PC-3 (cell line): ENCODE results near the gene SHE. TPM values are rescaled to one million over a fixed set of nuclear protein-coding genes. Genes with fewer than 3 reads are reported as not detected.
"Not testable (repeated sequence)": the region's sequence is repeated elsewhere in the genome, so short reads cannot be mapped to it uniquely, and the experiment has no call there.

ENCODE experiments used
- ATAC-seq: fragments of 200-7000 bp; cut with Tn5 transposase; 2 replicates; pipeline ENCODE4 v1.9.1; 2020; ENCODE audit warnings: mild to moderate bottlenecking, moderate library complexity
- BruUV-seq: library from RNA; stranded (reverse); fragments of 400-500 nt; replicated peaks from 2 replicates; lab custom pipeline; 2021; lab: Mats Ljungman, UMichigan
- CTCF ChIA-PET: fragments of 300-600 bp; sonication (Branson Sonifier 250); formaldehyde crosslinking; loops from one replicate; lab custom pipeline; 2022; ENCODE audit warnings: antibody characterized with exemption; lab: Charles Lee
- POLR2A ChIA-PET: fragments of 300-600 bp; sonication (Branson Sonifier 250); formaldehyde crosslinking; loops from one replicate; lab custom pipeline; 2022; ENCODE audit warnings: antibody characterized with exemption; ENCODE audit not compliant: unreplicated experiment; lab: Charles Lee
- DNase-seq: peaks from one replicate; pipeline ENCODE4 v3.0.0-alpha.2; 2015
- H2AFZ ChIP-seq: fragments of 300-600 bp; sonication (generic); 2 replicates; pipeline ENCODE4 v1.6.0; 2016; ENCODE audit warnings: antibody characterized with exemption, low read length
- H3F3A ChIP-seq: fragments of 300-600 bp; sonication (generic); one replicate; pipeline ENCODE4 v1.6.0; 2017; ENCODE audit warnings: antibody characterized with exemption, low read length, control low read depth, mild to moderate bottlenecking; ENCODE audit not compliant: unreplicated experiment
- H3K27ac ChIP-seq: fragments of 300-600 bp; sonication (generic); 2 replicates; pipeline ENCODE4 v1.5.1; 2016; ENCODE audit warnings: mild to moderate bottlenecking, low read length
- H3K27me3 ChIP-seq: fragments of 300-600 bp; sonication (generic); 2 replicates; pipeline ENCODE4 v1.6.1; 2016; ENCODE audit warnings: low read length, mixed read lengths
- H3K36me3 ChIP-seq: fragments of 300-600 bp; sonication (generic); 2 replicates; pipeline ENCODE4 v1.6.1; 2016; ENCODE audit warnings: low read depth, mixed run types, low read length, mixed read lengths
- H3K4me1 ChIP-seq: fragments of 300-600 bp; sonication (generic); 2 replicates; pipeline ENCODE4 v1.5.1; 2016; ENCODE audit warnings: low read length; ENCODE audit not compliant: insufficient read depth
- H3K4me2 ChIP-seq: fragments of 300-600 bp; sonication (generic); 2 replicates; pipeline ENCODE4 v1.6.0; 2016; ENCODE audit warnings: low read length
- H3K4me3 ChIP-seq: fragments of 300-600 bp; sonication (generic); 2 replicates; pipeline ENCODE4 v1.5.1; 2016; ENCODE audit warnings: mild to moderate bottlenecking, low read length, mixed read lengths
- H3K79me2 ChIP-seq: fragments of 300-600 bp; sonication (generic); 2 replicates; pipeline ENCODE4 v1.6.1; 2017; ENCODE audit warnings: low read length, mixed read lengths
- H3K9ac ChIP-seq: fragments of 300-600 bp; sonication (generic); 2 replicates; pipeline ENCODE4 v1.6.0; 2016; ENCODE audit warnings: mild to moderate bottlenecking, low read length
- H3K9me2 ChIP-seq: fragments of 300-600 bp; sonication (generic); replicated peaks from 2 replicates; pipeline ENCODE4 v1.6.1; 2016; ENCODE audit warnings: mixed run types, low read length, mixed read lengths
- H3K9me3 ChIP-seq: fragments of 300-600 bp; sonication (generic); 2 replicates; pipeline ENCODE4 v1.6.1; 2016; ENCODE audit warnings: low read length, mixed read lengths
- H4K20me1 ChIP-seq: fragments of 300-600 bp; sonication (generic); 2 replicates; pipeline ENCODE4 v1.6.1; 2016; ENCODE audit warnings: low read length, mixed read lengths
- EZH2 ChIP-seq: fragments of 300-600 bp; sonication (generic); IDR thresholded peaks from one replicate; pipeline ENCODE4 v1.6.1; 2017; ENCODE audit warnings: antibody characterized with exemption, mild to moderate bottlenecking, low read length; ENCODE audit not compliant: unreplicated experiment
- EZH2phosphoT487 ChIP-seq: fragments of 300-600 bp; sonication (generic); IDR thresholded peaks from 2 replicates; pipeline ENCODE4 v1.6.1; 2018; ENCODE audit warnings: mild to moderate bottlenecking, antibody characterized with exemption, low read length, borderline replicate concordance
- intact Hi-C: fragments of 100-400 bp; cut with micrococcal nuclease; formaldehyde crosslinking; loops from 2 replicates; pipeline ENCODE4 v1.9.0; 2023
- total RNA-seq: library from RNA; depleted of rRNA; stranded (reverse); fragments of >200 nt; gene quantifications from 2 replicates; pipeline ENCODE4 v1.2.3, GENCODE V29; 2014
- TF ChIP-seq, protein P1 (sequence below): fragments of 300-600 bp; sonication (generic); conservative IDR thresholded peaks from 2 replicates; pipeline ENCODE4 v1.5.1; 2017; ENCODE audit warnings: antibody characterized with exemption, low read depth, mild to moderate bottlenecking, low read length

SHE gene
- total RNA-seq, 1 experiment from 2014 or later, result not detected

DNA sequence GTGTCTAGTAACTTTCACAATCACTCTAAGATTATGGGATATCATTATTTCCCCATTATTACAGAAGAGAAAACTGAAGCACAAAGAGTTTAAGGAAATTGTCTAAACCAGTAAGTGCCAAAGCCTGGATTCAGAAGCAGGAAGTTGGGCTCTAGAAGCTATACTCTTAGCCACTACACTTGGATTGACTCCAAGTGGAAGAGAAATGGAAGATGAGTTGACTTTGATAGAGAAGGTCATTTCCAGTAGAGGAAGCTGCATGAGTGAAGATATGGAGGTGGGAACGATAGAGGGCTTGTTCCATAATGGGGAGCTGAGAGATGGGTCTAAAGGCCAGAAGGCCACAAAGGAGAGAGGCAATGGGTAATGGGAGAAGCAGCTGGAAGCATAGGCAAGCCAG, 11.9 kb downstream of the SHE start:
- intact Hi-C loops, result no loop called here
- TF ChIP-seq EZH2phosphoT487 (no peak), EZH2 (no peak)
- TF ChIP-seq, protein P1, sequence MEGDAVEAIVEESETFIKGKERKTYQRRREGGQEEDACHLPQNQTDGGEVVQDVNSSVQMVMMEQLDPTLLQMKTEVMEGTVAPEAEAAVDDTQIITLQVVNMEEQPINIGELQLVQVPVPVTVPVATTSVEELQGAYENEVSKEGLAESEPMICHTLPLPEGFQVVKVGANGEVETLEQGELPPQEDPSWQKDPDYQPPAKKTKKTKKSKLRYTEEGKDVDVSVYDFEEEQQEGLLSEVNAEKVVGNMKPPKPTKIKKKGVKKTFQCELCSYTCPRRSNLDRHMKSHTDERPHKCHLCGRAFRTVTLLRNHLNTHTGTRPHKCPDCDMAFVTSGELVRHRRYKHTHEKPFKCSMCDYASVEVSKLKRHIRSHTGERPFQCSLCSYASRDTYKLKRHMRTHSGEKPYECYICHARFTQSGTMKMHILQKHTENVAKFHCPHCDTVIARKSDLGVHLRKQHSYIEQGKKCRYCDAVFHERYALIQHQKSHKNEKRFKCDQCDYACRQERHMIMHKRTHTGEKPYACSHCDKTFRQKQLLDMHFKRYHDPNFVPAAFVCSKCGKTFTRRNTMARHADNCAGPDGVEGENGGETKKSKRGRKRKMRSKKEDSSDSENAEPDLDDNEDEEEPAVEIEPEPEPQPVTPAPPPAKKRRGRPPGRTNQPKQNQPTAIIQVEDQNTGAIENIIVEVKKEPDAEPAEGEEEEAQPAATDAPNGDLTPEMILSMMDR, result no peak
- POLR2A ChIA-PET, result interaction anchor here (0.6 kb wide), 1 partner anchor 30 kb away, joined by 5 read pairs; no protein-coding TSS in a partner anchor

DNA sequence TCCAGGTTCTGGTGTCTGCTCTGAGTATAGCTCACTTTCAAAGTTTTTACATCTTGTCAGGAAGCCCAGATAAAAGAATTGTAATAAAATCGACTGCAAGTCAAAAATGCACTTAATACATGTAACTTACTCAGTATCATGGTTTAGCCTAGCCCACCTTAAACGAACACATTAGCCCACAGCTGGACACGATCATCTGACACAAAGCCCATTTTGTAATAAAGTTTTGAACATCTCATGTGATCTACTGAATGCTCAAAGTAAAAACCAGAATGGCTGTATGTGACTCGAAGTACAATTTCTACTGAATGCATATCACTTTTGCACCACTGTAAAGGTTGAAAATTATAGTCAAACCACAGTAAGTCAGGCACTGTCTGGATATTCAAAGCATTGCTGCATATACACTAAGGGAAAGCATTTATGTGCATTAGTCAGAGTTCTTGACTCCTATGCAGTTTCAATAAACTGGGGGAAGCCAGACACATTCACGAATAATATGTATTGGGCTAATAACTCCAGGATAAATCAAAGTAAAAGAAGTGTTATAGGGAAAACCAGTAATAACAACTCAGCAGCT, 12.4 kb downstream of the SHE start:
- Histone ChIP-seq H3K36me3 (no peaks in the 10 kb centered on the region), H4K20me1 (no peaks in the 10 kb centered on the region), H3K27ac (no peak overlapping the region), H3K4me1 (peaks cover 3% of the 10 kb centered on the region; the same call in 1 of the 2 replicates), H3K79me2 (no peaks in the 10 kb centered on the region), H3K4me3 (no peak overlapping the region), H3F3A (no peaks in the 10 kb centered on the region), H2AFZ (no peak overlapping the region), H3K9me3 (no peaks in the 10 kb centered on the region), H3K9me2 (no peaks in the 10 kb centered on the region), H3K4me2 (no peak overlapping the region), H3K27me3 (peaks cover 53% of the 10 kb centered on the region), H3K9ac (no peak overlapping the region)
- ATAC-seq (no peak), DNase-seq (no peak)
- ChIA-PET CTCF (no interaction called here), POLR2A (interaction anchor here (0.6 kb wide), 1 partner anchor 82 kb away, joined by 3 read pairs; no protein-coding TSS in a partner anchor)
- TF ChIP-seq EZH2phosphoT487, result no peak
- intact Hi-C loops, result no loop called here
- no TSS peak for BruUV-seq

More for the DNA sequence above, 11.9 kb downstream of the SHE start:
- Histone ChIP-seq H3K9me2 (no peaks in the 10 kb centered on the region), H3K4me1 (no peaks in the 10 kb centered on the region), H3F3A (no peaks in the 10 kb centered on the region), H3K27ac (no peak overlapping the region), H3K9me3 (no peaks in the 10 kb centered on the region), H3K36me3 (no peaks in the 10 kb centered on the region), H2AFZ (no peak overlapping the region), H3K4me3 (no peak overlapping the region), H3K27me3 (peaks cover 58% of the 10 kb centered on the region), H3K9ac (no peak overlapping the region), H3K4me2 (no peak overlapping the region), H3K79me2 (no peaks in the 10 kb centered on the region), H4K20me1 (no peaks in the 10 kb centered on the region)
- no peak for DNase-seq
- ATAC-seq, result no peak
- no TSS peak for BruUV-seq
- CTCF ChIA-PET, result no interaction called here

DNA sequence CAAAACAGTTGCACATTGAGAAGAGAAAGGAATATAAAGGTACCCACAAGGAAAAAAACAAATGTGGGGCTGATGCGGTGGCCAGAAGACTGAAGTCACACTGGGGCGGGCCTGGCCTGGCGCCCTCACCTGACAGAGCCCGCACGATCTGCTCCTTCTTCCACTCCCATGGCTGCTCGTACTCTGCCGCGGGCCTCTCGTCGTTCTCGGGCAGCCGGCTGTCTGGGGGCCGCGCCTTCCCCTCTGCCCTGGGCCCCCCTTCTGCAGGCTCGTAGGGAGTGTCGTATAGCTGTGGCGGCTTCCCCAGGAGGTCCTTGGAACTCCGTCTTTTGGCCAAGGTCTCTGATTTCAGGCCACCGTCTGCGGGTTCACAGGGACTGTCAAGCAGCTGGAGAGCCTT, 13.3 kb downstream of the SHE start:
- CTCF ChIA-PET, result no interaction called here
- no peak overlapping the region for H3K9ac ChIP-seq
- H3K36me3 ChIP-seq, result no peaks in the 10 kb centered on the region
- no peaks in the 10 kb centered on the region for H3K79me2 ChIP-seq
- TF ChIP-seq EZH2phosphoT487 (no peak), EZH2 (no peak)
- TF ChIP-seq, protein P1, result no peak
- no peak for ATAC-seq
- H3K4me3 ChIP-seq, result no peak overlapping the region
- no peaks in the 10 kb centered on the region for H4K20me1 ChIP-seq
- no peaks in the 10 kb centered on the region for H3K9me3 ChIP-seq
- H3K4me2 ChIP-seq, result no peak overlapping the region
- no peak for DNase-seq
- H3K4me1 ChIP-seq, result peaks cover 7% of the 10 kb centered on the region; the same call in 1 of the 2 replicates
- no peak overlapping the region for H3K27ac ChIP-seq
- no TSS peak for BruUV-seq
- no peaks in the 10 kb centered on the region for H3K9me2 ChIP-seq
- POLR2A ChIA-PET, result no interaction called here
- H2AFZ ChIP-seq, result no peak overlapping the region
- no peaks in the 10 kb centered on the region for H3F3A ChIP-seq
- intact Hi-C loops, result no loop called here
- peaks cover 49% of the 10 kb centered on the region for H3K27me3 ChIP-seq

DNA sequence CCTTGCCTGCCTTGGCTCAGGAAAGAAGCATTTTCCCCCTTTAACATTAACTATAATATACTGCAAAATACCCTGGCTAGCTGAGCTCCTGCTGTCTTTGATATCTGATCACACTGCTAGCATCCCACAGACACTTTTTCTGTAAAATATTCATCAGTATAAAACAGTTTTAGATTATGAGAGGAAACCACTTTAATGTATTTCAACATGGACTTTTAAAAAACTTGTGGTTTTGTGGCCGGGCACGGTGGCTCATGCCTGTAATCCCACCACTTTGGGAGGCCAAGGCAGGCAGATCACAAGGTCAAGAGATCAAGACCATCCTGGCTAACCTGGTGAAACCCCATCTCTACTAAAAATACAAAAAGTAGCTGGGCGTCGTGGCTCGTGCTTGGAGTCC, 15.5 kb downstream of the SHE start:
- H3K4me1 ChIP-seq, H3F3A ChIP-seq, H3K79me2 ChIP-seq, H2AFZ ChIP-seq, POLR2A ChIA-PET, H3K27ac ChIP-seq, H3K9me3 ChIP-seq, H3K9me2 ChIP-seq, CTCF ChIA-PET, H3K4me3 ChIP-seq, H3K4me2 ChIP-seq, H3K9ac ChIP-seq, ATAC-seq, BruUV-seq, intact Hi-C loops, H3K36me3 ChIP-seq, DNase-seq, H4K20me1 ChIP-seq: not testable (repeated sequence)
- H3K27me3 ChIP-seq, result peaks cover 27% of the 10 kb centered on the region
